ENCODE data around the gene CDC14B.
A peak's percentile ranks its signal among the peaks of the same experiment; 100 is the strongest.
"Not testable (repeated sequence)": the region's sequence is repeated elsewhere in the genome, so short reads cannot be mapped to it uniquely, and the experiment has no call there.

CDC14B gene

DNA sequence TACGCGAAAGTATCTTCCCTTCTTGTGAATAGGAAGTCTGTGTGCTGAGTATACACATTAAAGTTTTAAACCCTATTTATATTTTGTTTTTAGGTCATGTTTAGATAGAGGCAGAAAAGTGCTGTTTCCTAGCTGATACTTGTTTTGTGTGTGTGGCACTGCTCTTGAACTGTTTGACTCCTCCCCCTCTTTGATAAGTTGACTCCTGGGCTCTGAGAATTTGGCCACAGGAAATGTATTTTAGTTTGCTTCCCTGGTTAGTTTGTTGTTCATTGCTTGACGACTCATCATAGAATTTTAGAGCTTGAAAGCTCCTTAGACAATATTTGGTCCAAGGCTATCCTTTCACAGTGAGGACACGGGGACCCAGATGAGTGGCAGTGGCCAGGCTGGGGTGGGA is 2.0 kb upstream of the CDC14B start:
- DNase-seq (ENCODE audit: low read depth): no peak

DNA sequence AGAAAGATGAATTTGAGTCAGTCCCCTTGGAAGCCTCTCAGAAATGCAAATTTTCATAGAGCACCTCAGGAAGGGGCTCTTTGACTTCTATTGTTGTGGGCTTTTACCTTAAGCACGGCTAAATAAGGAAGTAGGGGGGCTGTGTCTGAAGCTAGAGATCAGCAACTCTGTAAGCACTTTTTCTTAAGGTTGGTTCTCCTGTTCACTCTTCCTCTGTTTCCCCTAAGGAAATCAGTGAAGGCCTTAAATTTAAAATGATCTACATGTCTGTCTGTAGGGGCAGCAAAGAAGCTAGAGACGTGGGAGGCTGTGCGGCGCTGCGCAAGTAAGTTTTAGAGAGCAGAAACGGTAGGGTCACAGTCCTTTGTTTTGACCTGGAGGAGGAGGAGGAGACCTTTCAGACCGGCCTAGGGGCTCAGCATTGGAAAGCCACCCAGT is 1.2 kb upstream of the CDC14B start:
- no peak for DNase-seq (ENCODE audit: low read depth)

DNA sequence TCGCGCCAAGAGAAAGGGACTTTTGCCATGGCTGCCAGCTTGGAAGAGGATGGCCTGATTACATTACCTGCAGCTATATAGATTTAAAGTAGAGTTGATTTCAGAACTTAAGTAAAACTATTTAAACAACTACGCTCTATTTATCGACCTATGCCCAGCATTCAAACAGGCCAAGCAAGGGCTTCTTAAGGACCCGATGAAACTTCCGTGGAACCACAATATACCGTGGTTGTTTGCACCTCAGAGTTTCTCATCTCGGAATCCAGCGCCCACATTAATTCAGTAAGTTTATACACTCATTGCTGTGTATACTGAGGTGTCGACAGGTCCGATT is 505 bp upstream of the CDC14B start:
- no peak for DNase-seq (ENCODE audit: low read depth)

DNA sequence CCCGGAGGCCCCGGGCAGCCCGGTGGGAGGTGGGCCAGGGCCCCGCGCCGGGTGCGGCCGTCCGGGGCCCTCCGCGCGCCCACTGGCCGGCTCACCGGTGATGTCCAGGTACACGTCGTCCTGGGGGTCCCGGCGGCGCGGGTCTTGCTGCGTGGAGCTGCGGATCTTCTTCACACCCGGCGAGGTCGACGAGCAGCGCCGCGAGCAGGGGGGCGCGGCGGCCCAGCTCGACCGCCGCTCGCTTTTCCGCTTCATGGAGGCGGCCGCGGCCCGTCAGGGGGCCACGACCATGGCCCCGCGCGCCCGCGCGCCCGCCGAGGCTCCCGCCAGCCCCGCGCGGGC is 548 bp downstream of the CDC14B start:
- DNase-seq (ENCODE audit: low read depth): no peak

DNA sequence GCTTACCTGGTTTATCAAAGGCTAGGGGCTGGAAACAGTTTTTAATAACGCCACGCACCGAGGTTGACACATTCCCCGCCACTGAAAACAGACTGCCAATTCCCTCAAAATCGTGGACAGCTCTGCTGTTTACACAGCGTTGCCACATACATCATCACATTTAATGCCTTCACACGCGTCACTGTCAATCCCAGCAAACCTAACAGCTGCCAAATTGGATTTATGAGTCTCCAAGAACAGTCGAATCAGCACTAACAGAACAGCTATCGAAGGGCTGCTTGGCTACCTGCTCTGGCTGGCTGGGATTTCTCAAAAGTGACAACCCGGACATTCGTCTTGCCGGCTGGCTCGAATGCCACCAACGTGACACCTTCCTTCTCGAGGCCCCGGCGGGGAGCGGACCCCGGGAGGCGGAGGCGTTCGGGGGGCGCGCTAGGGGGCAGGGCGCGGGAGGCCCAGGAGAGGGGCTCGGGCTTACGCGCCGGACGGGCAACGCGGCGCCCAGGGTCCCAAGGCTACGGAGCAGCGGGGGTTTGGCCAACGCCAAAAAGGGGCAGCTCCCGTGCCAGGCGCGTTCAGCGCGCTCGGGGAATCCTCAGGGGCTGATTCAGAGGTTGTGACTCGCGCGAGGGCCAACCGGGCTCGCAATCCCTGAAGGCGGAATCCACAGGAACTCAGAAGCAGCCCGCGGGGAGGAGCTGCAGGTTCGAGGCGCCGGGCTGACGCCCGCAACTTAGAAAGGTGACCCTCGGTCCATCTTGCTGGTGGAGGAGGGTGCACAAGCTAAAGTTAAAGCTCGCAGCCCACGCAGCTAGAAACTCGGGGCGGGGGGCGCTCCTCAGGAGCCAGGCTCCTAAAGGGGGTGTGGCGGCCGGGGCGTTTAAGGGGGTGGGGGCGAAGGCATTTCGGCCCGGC is 1.2 kb downstream of the CDC14B start:
- DNase-seq (ENCODE audit: low read depth): no peak

DNA sequence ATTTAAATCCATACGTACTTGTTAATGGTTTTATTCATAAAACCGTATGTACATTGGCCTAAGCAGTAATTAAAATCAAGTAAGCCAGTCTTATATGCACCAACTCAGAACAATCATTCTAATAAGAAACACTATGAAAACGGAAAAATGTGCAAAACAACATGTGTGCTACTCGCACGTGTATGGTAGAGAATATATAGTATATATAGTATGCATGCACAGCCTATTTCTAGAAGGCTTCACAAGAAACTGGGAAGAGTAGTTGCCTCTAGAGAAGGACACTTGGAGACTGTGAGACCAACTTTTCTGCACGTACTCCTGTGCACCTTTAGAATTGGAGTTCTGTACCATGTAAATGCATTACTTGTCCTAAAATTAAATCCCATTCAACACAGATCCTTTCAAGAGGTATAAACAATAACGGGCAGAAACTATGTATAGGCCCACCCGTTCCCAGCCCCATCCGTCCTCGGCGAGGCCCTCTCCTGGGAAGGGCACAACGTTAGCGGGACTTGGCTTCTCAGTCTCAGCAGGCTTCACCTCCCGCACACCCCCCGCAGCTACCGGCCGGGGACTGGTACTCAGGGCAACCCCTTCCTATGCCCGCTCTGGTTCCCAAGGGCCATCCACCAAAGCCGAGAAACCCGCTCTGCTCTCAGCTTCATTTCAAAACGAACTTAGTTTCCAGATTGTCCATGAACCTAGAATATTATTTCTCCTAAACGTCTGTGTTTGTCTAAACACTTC is 2.0 kb downstream of the CDC14B start:
- DNase-seq (ENCODE audit: low read depth): no peak

DNA sequence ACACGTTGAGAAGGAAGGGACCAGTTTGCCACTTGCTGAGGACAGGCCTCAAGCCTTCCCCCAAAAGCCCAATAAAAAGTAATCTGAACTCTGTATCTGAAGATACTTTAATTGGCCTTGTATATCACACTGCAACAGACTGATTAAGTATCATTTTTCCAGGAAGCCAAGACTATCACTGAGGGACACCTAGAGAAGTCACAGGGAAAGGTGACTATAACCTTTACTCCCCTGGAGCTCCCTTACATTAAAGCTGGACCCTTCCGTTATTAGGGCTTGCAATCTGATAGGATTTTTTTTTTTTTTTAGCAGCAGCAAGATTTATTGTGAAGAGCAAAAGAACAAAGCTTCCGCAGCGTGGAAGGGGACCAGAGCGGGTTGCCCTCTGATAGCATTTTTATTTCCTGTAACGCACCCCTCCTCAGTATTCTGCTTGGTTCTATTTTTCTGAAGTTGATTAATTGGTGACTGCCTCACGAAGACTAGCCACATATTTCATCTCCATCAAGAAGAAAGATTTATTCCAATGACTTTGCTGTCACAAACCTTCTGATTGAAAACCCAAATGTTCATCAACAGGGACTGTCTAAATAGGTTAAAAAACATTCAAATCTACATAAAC is 2.7 kb downstream of the CDC14B start:
- no peak for DNase-seq (ENCODE audit: low read depth)

DNA sequence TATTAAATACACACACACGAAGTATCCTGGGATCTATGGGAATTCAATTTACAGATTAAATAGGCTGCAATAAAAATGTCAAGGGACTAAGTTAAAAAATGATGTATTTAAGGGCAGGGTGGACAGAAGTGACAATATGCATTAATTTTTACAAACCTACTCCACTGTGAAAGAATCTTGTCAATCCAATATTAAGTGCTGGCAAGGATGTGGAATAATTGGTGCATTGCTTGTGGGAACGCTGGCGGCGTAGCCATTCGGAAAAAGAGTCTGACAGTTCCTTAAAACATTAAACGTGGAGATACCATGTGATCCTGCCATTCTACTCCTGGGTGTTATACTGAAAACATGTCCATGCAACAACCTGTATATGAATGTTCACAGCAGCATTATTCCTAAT is 4.2 kb downstream of the CDC14B start:
- DNase-seq (ENCODE audit: low read depth): no peak

DNA sequence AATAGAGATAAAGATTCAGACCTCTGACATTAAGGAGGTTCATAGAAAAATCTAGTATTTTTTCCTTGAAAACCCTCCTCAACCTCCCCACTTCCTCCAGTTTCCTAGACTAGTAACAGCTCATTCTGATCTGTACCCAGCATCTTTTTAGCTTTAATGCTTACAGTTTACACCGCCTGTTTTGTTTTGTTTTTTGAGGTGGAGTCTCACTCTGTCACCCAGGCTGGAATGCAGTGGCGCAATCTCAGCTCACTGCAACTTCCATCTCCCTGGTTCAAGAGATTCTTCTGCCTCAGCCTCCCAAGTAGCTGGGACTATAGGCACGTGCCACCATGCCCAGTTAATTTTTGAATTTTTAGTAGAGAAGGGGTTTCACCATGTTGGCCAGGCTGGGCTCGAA is 5.0 kb downstream of the CDC14B start:
- DNase-seq (ENCODE audit: low read depth): not testable (repeated sequence)

DNA sequence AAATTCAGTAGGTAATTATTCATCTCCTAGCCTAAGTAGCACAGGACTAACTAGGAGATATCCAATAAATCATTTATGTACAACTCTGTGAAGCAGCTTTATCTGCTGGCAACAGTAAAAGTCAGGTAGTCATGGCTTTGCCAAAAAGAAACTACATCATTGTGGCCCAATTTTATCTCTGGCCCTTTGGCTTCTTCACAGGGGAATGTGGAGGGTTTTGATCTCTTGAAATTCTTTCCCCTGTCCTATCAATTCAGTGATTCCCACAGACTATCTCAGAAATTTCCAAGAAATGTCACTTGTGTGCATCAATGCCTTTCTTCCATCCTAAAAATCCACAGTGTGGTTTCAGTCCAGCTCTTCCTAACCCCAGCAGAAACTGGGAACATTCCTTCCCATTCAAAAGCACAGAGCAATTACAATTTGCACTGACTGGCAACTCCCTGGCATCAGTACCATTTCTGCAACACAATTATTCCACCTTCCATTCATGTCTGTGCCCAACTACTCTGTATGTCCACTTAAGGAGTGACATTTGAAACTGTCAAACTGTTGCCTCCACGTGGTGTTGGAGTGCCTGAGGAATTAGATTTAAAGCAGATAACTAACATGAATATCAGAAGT is 6.6 kb downstream of the CDC14B start:
- DNase-seq (ENCODE audit: low read depth): no peak

DNA sequence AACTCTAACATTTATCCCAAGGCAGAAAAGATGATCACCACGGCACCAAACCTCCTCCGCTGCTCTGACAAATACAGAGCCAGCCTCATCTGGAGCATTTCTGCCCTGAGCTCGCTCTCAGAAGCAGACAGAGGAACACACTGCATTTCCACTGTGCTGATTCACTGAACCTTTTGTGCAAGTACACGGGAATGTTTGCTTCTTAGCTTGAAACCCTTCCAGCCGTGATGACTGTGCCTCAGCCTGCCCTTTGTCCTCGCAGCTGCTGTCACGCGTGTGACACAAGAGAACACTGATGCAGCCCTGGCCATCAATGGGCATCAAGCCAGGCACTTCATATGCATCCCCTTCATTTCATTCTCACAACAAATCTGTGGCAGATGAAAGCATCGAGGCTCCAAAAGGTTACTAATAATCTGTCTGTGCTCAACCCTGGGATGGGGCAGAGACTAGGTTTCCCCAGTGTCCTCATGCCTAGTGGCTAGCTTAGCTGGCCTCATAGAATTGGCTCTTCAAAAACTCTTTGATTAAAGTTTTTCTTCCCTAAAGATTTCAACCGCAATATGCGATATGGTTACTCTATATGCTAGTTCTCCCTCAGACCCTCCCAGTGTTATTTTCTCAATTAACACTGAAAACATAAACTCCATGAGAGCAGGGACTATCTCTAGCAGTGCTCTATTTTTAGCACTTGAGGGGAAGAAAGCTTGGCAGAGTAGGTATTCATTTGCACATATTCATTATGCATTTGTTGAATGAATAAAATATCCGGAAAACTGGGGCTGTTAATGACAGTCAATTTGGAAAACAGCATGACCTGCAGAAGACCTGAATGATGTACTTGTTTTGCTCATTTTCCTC is 7.3 kb downstream of the CDC14B start:
- peak; percentile 70 for DNase-seq (ENCODE audit: low read depth)

DNA sequence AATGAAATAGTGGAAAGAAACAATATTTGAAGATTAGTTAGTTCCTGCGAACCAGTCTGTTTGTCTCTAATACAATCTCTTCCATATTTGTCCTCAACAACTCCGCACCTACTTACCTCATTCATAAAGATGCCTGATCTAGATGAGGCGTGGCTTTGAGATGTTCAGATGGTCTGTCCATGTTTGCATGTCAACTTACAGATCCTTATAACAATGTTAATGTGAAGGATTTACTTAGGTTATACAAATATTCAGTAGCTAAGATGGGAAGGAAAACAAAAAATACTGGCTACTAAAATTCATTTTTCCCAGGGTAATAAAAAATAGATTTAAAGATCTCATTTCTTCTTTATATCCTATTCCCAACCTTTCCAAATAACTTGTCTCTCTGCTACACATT is 8.3 kb downstream of the CDC14B start:
- no peak for DNase-seq (ENCODE audit: low read depth)

DNA sequence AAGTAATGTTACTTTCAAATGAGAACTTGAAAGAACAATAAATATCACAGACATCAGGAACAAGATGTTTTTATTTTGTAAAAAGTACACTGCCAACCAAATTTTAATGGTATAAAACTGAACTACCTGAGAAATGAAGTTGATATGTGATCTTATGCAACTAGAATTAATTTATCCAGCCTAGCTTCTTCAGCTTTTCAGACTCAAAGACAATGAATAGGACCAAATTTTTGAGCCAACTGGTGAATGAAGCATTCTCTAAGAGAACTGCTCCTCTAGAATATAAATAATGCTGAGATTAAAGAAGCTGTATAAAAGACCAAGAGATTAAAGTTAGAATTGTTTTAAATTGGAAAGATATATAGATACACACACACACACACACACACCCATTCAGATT is 9.9 kb downstream of the CDC14B start:
- no peak for DNase-seq (ENCODE audit: low read depth)

DNA sequence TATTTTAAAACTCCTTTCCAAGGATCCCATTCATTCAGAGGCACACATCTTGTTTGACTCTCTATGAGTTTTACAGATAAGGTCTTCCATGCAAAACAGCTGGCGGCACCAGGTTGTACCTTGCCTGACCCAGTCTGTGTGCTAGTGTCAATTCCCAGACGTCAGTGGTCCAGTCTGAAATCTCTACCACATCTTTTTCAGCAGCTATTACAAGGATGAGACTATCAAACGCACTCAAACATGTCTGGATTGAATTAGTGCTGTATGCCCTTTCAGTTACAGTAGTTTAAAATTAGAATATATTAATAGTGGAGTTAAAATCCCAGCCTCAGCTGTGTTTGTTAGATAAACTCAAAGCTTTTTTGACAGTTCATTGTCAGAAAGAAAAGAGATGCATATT is 11.7 kb downstream of the CDC14B start:
- no peak for DNase-seq (ENCODE audit: low read depth)

DNA sequence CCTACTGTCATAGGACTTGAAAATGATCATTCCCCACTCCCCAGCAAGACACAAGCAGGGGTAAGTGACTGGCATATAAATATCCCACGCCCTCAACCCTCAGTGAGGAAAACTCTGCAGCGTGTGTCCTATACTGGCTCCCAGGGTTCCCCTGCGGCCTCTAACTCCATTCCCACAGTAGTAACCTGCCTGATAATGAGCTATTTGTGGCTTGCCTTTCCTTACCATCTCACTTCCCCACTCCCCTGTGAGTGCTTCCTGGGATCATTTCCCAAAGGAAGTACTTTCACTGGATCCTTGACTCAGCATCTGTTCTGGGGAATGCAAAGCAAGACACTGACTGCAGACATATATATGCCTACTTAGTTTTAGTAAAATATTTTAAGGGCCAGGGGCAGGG is 14.3 kb downstream of the CDC14B start:
- DNase-seq (ENCODE audit: low read depth): no peak

DNA sequence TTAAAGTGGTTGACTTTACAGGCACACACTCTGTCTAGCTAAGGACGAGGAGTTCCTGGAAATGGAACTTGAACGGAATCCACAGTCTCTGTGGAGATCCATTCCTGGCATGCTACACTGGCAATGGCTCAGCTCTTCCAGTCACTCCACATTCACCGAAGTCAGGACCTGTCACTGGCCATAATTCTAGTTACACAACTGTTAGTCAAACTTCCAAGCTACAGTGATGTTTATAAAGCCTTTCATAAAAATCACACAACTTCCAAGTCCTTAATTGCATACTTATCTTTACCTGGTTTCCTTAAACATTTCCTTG is 15.7 kb downstream of the CDC14B start:
- no peak for DNase-seq (ENCODE audit: low read depth)

DNA sequence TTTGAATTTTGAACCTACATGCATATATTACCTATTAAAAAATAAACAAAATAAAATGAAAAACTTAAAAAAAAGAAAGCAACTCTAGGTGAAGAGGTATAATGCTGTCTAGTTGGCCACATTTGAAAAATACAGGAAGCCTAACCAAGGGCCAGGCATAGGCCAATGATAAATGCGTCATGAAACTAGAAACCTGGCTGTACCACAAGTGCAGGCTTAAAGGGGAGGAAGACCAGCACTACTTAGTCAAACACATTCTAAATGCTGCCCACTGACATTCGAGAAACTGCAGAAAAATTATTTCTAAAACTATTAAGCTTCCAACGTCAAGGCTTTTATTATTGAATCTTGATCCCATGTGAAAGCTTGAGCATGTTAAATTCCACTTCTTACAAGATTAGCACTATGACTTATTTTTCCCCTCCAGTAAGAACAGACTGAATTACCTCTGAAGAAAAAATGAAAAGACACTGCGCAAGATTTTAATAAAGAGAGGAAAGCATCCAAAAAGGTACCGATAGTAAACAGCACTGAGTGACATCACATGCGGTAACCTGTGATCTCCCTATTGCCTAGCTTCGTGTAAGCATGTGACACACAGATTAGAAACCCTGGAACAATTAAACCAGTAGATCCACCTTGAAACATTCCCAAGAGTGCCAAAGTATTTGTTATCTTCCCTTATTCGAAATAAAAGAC is 16.2 kb downstream of the CDC14B start:
- no peak for DNase-seq (ENCODE audit: low read depth)

DNA sequence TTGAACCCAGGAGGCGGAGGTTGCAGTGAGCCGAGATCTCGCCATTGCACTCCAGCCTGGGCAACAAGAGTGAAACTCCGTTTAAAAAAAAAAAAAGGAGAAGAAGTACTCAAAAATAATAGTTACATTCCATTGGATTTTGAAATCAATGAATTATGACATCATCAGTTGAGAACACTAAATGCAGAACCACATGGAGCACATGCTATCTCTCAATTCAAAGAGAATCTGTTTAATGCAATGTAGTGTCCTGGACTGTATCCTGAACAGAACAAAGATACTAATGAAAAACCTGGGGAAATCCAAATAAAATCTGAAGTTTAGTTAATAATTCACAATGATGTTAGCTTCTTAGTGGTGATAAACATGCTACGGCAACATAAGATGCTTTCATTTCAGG is 20.3 kb downstream of the CDC14B start:
- DNase-seq (ENCODE audit: low read depth): no peak

DNA sequence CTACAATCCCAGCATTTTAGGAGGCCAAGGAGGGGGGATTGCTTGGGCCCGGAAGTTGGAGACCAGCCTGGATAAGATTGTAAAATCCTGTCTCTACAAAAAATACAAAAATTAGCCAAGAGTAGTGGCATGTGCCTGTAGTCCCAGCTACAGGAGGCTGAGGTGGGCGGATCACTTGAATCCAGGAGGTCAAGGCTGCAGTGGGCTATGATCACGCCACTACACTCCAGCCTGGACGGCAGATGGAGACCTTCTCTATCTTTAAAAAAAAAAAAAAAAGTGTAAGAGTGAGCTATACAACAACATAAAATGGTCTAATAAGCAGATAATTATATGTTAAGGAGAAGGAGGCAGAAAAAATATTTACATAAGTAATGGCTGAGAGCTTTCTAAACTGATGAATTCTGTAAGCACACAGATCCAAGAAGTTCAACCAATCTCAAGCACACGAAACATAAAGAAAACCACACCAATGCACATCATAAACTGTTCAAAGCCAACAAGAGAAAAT is 23.0 kb downstream of the CDC14B start:
- no peak for DNase-seq (ENCODE audit: low read depth)

DNA sequence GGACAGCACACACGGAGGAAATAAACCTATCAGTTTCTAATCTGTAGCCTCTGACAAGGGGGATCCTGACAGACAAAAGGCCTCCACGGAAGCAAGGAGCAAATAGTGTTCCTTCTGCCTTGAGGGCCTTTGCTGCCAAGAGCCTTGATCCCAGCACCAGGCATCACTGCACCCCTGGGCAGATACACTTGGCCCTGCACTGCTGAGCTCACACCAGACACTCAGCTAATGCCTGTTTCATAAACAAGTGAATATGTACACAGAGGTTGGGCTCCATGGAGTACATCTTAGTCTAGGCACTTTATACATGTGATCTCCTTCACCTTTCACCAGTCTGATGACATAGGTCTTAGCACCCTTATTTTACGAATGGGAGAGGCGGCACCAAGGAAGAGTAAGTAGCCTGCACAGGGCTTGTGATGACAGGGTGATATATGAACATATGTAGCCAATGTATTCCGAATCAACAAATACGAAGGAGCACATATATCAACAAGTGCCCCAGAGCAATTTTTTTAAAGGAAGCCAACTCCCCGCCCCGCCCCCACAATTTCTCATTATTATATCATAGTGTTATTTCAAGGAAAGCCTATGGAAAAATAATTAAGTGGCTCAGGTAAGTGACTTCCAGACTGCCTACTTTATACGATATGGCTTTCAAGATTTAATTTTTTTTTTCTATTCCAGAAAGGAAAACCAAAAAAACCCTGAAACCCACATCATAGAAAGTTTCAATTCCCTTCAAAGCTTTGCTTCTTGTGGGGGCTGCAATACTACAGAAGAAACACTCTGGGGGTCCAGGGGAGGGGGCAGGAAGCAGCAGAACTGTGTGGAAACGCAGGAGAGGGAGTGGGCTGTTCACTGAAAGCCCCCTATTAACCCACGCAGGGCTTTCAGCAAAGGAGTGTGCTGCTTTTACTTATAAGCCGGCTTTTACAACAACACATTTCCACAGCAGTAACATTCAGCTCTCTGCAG is 32.0 kb downstream of the CDC14B start:
- no peak for DNase-seq (ENCODE audit: low read depth)

Data from non-pigmented ciliary epithelial cell (primary cell).